HG03045 (cell line): ENCODE results near the gene TCERG1L.

Source experiments
- ATAC-seq: cut with Tn5 transposase; IDR thresholded peaks from one replicate; pipeline ENCODE4 v1.9.1; 2021; ENCODE audit warnings: mild to moderate bottlenecking, moderate library complexity; ENCODE audit not compliant: unreplicated experiment

TCERG1L gene

DNA sequence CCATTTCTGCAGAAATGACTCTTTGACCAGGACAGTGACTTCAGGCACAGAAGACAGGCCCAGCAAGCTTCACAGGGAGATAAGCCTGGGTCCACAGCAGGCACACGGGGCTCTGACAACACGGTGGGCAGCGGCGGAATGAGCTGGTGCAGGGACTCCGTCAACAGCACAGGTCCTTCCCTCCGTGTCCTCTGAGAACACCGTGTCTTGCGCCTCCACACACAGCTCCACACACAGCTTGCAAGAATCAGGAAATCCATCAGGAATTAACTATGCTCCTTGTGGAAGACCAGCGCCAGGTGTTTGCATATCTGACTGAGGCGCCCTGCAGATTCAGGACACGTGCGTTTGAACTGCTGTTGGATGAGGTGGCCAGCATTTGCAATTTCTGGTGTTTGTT lies 39.6 kb downstream of the TCERG1L start:
- ATAC-seq = no peak

DNA sequence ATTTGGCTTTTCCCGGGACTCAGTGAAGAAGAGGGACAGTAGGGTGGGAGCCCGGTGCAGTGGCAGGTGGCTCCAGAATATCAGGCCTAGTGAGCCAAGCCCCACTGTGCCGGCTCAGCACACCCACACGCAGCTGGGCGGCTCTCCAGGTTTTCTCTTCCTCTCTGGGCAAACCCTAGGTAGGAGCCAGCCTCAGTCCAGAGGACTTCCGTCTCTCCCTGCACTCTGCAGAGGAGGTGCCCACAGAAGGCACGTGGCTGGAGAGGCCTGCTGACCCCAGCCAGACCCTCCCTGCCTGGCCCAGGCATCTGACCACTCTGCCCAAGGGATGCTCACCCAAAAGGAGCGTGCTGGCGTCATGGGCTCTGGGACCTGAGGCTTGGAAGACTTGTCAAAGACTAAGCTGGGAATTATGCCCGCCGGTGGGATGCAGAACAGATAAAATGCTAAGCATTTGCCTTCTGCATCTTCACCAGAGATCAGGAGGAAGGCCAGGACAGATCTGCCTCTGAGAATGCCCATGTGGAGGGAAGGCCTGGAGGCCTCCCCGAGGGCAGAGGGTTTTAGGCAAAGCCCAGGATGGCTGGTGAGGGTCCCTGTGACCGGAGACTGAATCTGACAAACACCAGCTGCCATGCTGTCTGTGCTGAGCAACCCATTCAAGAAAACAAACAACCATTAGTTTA lies 40.2 kb downstream of the TCERG1L start:
- no peak for ATAC-seq

- ATAC-seq = no peak
These were observed 40.9 kb downstream of the TCERG1L start for GRCh38 chr10:131270461-131271190.

GRCh38 chr10:131269776-131270460 lies 41.6 kb downstream of the TCERG1L start:
- ATAC-seq = no peak

DNA sequence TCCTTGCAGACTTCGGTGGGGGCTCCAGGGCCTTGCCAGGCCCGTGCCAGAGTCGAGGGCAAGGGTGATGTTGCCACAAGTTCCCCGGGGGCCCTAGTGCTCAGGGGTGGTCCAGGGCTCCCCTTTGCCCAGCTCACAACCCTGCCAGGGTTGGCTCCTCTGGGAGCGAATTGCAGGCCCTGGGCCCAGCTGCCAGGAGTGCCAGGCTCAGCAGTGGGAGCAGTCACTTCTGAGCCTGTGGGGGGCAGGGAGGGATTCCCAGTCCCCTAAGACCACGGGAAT lies 43.8 kb downstream of the TCERG1L start:
- ATAC-seq = no peak

GRCh38 chr10:131266936-131267813 lies 44.3 kb downstream of the TCERG1L start:
- no peak for ATAC-seq

DNA sequence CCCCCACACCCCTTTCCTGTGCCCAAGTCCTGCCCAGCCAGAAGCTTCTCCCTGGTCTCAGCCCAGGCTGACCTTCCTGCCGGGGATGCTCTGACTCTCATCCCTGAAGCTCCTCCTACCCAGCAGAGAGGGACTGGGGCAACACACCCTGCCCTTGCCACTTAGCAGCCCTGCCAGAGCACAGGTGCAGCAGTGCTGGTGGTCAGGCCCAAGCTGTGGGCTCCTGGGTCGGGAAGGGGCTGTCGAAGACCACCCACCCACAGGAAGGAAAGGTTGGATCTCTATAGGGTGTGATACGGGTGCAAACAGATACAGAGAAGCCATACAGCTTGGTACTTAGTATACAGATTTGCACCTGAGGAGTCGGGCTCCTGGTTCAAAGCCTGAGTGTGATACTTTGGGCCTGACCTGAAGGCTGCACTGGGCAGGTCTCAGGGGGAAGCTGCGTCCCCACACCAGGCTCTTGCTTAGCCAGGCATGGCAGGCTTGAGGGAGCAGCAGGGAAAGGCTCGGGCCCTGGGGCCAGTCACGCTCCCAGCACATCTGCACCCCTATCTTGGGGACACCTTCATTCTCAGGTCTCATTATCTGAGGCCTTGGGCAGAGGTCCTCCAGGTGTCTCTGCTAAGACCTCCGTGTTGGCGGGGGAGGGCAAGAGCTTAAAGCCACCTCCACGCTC lies 47.3 kb downstream of the TCERG1L start:
- ATAC-seq = no peak

- no peak for ATAC-seq
These were observed 49.5 kb downstream of the TCERG1L start for GRCh38 chr10:131261890-131262475.

GRCh38 chr10:131260452-131261211 lies 50.9 kb downstream of the TCERG1L start:
- ATAC-seq = no peak

GRCh38 chr10:131260031-131260430 lies 51.5 kb downstream of the TCERG1L start:
- ATAC-seq = no peak

GRCh38 chr10:131259535-131259934 lies 52.0 kb downstream of the TCERG1L start:
- ATAC-seq = no peak

DNA sequence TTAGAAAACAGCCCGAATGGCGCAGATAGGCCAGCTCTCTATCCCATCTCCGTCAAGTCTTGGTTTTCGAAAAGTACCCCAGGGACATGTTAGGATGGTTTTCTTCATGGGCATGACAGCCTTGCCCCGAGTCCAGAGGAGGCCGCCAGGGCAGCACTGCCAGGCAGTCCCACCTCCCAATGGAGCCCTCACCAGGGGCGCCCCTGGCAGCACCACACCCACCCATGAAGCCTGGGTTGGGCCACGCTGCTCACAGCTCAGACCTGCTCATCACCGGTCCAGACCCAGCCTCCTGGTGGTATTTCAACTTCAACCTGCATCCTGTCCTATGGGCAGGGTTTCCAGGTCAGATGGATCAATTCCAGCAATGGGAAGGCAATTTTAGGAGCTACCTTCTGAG lies 53.3 kb downstream of the TCERG1L start:
- ATAC-seq = no peak

- ATAC-seq = no peak
These were observed 54.5 kb downstream of the TCERG1L start for GRCh38 chr10:131257027-131257426.

GRCh38 chr10:131254859-131255252 lies 56.7 kb downstream of the TCERG1L start:
- ATAC-seq = no peak

- ATAC-seq = no peak
These were observed 57.3 kb downstream of the TCERG1L start for GRCh38 chr10:131253931-131254858.

- no peak for ATAC-seq
These were observed 58.8 kb downstream of the TCERG1L start for GRCh38 chr10:131252567-131253276.

DNA sequence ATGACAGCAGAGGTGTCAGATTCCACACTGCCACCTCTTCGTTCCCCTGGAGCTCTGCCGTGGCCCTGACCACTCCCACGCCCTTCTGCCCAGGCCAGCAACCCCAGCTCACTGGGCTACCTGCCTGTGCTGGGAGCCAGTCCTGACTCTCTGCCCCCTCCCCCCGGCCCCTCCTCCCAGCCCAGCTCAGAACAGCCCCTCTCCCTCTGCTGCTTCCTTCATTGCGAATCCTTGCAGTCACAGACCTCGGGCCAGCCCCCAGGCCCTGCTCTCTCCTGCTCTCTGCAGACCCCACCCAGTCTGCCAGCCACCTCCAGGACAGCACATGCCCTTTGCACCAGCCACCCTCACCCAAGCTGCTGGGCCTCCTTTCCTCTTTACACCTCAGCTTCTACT lies 60.4 kb downstream of the TCERG1L start:
- no peak for ATAC-seq
